ENCODE data around the gene PLCB1. TPM values are rescaled to one million over a fixed set of nuclear protein-coding genes. Genes with fewer than 3 reads are reported as not detected.

Gene PLCB1
- total RNA-seq, 1 donor = 35.4 TPM

DNA sequence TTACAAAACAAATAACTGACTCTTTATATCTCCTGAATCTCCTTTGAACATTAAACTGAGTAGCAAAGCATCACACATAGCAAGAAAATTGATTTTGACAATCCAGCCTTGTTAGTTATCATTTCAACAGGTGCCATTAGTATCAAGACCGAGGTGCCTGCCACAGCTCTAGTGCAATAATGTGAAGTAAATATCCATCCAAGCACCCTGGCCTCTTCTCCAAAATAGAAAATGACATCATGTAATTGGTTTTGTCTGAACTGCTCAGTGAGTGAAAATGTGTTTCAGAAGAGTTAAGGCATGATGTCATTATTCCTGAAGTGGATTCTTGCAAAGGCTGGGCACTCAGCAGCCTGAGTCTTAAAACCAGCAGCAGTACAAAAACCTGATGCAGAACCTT lies 341.4 kb downstream of the PLCB1 start:
- no peak overlapping the region for H3K4me3 ChIP-seq (ENCODE audit: low read depth, low read length)
- no peak for DNase-seq (ENCODE audit: low read depth)
- TF ChIP-seq, protein P1, sequence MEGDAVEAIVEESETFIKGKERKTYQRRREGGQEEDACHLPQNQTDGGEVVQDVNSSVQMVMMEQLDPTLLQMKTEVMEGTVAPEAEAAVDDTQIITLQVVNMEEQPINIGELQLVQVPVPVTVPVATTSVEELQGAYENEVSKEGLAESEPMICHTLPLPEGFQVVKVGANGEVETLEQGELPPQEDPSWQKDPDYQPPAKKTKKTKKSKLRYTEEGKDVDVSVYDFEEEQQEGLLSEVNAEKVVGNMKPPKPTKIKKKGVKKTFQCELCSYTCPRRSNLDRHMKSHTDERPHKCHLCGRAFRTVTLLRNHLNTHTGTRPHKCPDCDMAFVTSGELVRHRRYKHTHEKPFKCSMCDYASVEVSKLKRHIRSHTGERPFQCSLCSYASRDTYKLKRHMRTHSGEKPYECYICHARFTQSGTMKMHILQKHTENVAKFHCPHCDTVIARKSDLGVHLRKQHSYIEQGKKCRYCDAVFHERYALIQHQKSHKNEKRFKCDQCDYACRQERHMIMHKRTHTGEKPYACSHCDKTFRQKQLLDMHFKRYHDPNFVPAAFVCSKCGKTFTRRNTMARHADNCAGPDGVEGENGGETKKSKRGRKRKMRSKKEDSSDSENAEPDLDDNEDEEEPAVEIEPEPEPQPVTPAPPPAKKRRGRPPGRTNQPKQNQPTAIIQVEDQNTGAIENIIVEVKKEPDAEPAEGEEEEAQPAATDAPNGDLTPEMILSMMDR (IDR thresholded peaks at IDR 0.05; ENCODE audit: insufficient read depth, low read depth, low read length) = no peak

DNA sequence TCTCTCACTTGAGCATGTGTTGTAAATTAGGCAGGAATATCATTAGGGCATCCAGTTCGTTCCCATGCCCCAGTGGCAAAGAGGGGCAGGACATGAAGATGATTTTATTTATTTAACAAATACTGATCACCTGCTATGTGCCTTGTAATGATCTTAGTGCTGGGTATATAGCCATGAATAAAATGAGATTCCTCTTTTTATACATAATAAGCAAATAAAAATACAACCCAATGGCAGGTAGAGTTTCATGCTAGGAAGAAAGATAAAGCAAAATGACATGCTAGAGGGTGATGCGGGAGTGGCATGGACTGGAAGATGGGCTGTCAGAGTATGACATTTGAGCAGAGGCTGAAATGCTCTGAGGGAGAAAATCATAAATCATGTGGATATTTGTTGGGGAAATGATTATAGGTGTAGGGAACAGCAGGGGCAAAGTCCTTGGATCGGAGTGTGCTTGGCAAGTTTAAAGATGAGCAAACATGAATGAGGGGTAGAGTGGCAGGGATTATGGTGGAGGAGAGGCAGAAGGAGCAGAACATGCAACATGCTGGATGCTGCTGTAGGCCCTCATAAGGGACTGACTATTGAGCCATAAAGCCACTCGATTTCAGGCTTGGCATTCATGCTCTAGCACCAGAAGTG lies 342.1 kb downstream of the PLCB1 start:
- TF ChIP-seq, protein P1 (IDR thresholded peaks at IDR 0.05; ENCODE audit: insufficient read depth, low read depth, low read length) = no peak
- DNase-seq (ENCODE audit: low read depth) = no peak
- H3K4me3 ChIP-seq (ENCODE audit: low read depth, low read length) = no peak overlapping the region

DNA sequence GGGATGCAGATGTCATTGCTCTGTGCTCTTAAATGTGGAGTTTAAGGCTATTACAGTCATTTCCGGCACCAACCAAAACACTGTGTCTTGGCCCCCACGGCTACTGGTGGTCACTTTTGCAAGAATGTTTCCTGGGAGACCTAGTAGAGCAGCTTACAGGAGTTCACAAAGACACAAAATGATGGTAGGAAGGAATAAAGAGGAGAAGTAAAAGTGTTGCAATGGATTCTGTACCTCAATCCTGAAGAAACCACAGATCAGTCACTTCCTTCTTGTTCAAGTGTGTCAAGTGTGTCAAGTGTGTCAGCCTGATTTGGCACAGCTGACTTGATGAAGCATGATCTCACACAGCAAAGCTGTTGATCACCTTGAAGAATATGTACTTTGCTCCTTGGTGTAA lies 344.0 kb downstream of the PLCB1 start:
- TF ChIP-seq, protein P1 (IDR thresholded peaks at IDR 0.05; ENCODE audit: insufficient read depth, low read depth, low read length) = no peak
- DNase-seq (ENCODE audit: low read depth) = no peak
- no peak overlapping the region for H3K4me3 ChIP-seq (ENCODE audit: low read depth, low read length)

DNA sequence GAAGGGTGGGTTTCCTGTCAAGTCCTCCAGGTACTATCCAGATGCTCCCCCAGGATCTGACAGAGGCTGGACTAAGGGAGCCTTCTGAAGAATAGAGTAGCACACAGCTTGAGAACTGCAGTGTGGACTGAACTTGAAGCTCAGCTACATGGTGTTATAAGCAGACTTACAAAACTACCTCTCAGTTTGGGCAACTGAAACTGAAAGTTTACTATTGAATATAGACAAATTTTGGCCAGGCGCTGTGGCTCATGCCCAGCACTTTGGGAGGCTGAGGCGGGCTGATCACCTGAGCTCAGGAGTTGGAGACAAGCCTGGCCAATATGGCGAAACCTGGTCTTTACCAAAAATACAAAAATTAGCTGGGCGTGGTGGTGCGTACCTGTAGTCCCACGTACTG lies 348.5 kb downstream of the PLCB1 start:
- no peak overlapping the region for H3K4me3 ChIP-seq (ENCODE audit: low read depth, low read length)
- TF ChIP-seq, protein P1 (IDR thresholded peaks at IDR 0.05; ENCODE audit: insufficient read depth, low read depth, low read length) = no peak
- DNase-seq (ENCODE audit: low read depth) = no peak

DNA sequence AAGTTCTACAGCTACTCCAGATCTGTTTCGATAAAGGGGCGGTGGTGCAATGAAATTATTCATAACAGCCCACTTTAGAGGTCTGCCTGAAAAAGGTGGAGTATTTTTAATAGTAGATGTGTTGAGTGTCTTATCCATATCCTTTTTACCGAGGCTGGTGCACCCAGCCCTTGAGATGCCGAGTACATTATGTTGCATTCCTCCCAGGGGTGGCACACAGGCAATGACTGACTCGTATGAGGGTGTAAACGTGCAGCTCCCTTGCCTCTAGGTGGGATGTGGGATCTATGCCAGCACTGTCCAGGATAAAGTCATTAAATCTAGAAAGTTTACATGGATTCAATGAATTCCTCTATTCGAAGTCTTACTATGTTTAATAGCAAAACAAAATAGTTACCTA lies 355.6 kb downstream of the PLCB1 start:
- TF ChIP-seq, protein P1 (IDR thresholded peaks at IDR 0.05; ENCODE audit: insufficient read depth, low read depth, low read length) = no peak
- no peak overlapping the region for H3K4me3 ChIP-seq (ENCODE audit: low read depth, low read length)
- no peak for DNase-seq (ENCODE audit: low read depth)

DNA sequence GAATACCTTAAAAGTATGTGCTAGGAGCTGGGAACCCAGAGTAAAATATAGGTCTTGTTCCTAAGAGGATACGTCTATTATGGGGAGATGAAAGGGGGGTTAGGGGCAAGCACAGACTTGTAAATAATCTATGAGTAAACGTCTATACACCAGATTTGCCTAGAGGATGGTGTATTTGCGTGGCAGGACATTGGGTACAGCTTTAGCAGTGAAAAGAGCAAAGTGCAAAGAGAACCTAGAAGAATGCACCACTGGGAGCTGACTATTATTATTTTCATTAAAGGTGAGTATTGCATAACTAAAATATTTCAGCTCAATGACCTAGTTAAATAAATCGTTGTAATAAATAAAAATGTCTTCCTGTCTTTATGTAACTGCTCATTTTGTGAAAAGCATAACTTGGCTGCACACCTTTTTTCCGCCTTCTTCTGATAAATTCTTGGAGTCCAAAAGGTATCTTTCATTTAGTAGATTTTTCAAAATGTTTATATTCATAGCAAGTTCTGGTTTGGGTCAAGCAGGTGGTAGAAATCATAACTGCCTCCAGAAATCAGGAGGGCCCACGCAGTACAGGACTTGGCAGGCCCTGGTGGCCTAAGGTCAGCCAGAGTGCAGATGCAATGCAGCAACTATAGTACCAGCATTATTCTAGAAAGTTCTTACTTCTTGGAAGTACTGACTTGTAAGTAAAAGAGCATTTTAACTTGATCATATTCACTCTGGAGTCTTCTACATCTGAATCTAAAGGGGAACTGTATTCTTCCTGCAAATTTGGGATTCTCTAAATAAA lies 357.2 kb downstream of the PLCB1 start:
- no peak for DNase-seq (ENCODE audit: low read depth)
- TF ChIP-seq, protein P1 (IDR thresholded peaks at IDR 0.05; ENCODE audit: insufficient read depth, low read depth, low read length) = no peak
- H3K4me3 ChIP-seq (ENCODE audit: low read depth, low read length) = no peak overlapping the region

Data from fibroblast of villous mesenchyme (primary cell).